Fibroblast of skin of left biceps (primary cell): ENCODE results near the gene VRK3.

Experiments used
- DNase-seq, 2 experiments: peaks; one replicate each; pipeline ENCODE4 v3.0.0-alpha.2; 2013; ENCODE audit warnings: low read depth in 2 of 2

Gene VRK3

GRCh38 chr19:49929611-49930482, 95.3 kb downstream of the VRK3 start:
- DNase-seq = peak; percentile 86 to 89

DNA sequence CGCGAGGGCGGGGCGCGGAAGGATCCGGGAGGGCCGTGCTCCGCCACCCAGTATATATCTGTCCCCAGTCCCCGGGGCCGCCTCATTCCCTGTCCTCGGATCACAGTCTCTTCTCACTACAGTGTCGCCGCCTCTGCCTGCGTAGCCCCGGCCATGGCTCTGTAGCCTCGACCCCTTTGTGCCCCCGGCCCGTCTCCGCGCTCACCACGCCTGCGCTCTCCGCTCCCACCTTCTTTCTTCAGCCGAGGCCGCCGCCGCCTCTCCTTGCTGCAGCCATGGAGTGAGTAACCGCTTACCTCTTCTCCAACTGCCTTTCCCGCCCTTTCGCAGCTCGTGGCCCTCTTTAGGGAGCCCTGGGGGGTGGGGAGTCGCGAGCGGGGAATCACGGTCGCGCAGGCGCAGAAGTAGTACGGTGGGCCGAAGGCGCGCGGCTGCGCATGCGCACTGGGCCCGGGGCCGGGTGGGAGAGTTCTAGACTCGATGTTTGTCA, 96.0 kb downstream of the VRK3 start, which contains the start of the genes ATF5 and NUP62:
TSS of gene ATF5 (plus strand) at position 85 of the 490 bp plus-strand sequence. CDS start 1,646 bp downstream, outside the sequence.
TSS of gene NUP62 (minus strand) at position 384 of the 490 bp plus-strand sequence. CDS start 19,697 bp downstream, outside the sequence.
- peak; percentile 60 to 66 for DNase-seq

- no peak for DNase-seq
Observed at GRCh38 chr19:49927526-49928264, 97.5 kb downstream of the VRK3 start.

DNA sequence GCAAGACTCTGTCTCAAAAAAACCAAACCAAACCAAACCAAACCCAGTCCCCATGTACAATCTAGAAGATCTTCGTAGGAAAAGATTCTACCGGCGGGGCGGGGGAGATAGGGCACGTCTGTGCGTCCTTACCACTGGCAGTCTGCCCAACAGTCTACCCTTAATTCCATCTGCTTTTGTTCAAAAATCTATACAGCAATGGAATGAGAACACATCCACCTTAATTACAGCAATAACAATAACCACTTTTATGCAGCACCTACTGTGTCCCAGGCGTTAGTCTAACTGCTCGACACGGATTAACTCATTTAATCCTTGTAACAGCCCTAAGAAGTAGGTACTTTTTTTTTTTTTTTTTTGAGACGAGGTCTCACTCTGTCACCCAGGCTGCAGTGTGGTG, 98.7 kb downstream of the VRK3 start:
- no peak for DNase-seq
